GM12872 (cell line): ENCODE results near the gene RAMP3.

ENCODE experiments used
- CTCF ChIP-seq: IDR thresholded peaks from 3 replicates; pipeline ENCODE4 v1.5.1; 2011; ENCODE audit warnings: low read depth, mild to moderate bottlenecking, low read length, moderate library complexity; ENCODE audit not compliant: insufficient read depth

Gene RAMP3

GRCh38 chr7:45187946-45188411, 30.4 kb downstream of the RAMP3 start:
- no peak for TF ChIP-seq CTCF

- no peak for TF ChIP-seq CTCF
Observed at GRCh38 chr7:45188736-45189135, 31.1 kb downstream of the RAMP3 start.

GRCh38 chr7:45189151-45189970, 31.8 kb downstream of the RAMP3 start:
- TF ChIP-seq CTCF: no peak

GRCh38 chr7:45190406-45191165, 33.0 kb downstream of the RAMP3 start:
- TF ChIP-seq CTCF: no peak

GRCh38 chr7:45191396-45191795, 33.8 kb downstream of the RAMP3 start:
- TF ChIP-seq CTCF: no peak

- TF ChIP-seq CTCF: no peak
Observed at GRCh38 chr7:45192621-45193041, 35.0 kb downstream of the RAMP3 start.

- TF ChIP-seq CTCF: no peak
Observed at GRCh38 chr7:45193828-45194227, 36.2 kb downstream of the RAMP3 start.
